ENCODE results near the gene TFCP2. TPM values are rescaled to one million over a fixed set of nuclear protein-coding genes. Genes with fewer than 3 reads are reported as not detected.

TFCP2 gene
- total and polyA plus RNA-seq, 8 donors = 24.1 to 57.6 (median 53.3) TPM

DNA sequence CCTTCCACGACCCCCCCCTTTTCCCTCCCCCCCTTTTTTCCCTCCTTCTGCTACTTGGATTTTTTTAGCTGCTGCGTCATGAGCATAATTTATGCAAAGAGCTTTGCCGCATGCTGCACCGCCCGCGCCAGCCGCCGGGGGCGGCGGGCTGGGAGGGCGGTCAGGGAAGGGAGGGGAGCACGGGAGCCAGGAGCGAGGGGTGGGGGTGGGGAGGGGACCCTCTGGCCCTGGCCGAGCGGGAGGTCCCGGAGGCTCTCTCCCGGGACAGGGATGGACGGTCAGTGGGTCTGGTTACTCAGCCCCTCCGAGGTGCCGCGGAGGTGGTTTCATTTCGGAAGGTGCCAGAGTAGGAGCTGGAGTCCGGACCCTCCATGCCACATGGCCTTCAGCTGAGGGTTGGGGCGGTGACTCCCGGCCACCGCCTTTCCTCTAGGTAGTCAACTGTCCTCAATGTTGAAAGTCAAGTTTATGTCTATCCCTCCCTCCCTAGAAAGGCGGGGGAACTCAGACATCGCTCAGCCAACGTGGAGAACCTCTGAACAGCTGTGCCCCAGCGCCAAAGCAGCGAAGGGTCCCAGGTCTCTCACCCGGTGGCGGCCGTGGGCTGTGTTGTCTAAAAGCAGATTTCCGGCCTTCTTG lies 45.2 kb upstream of the TFCP2 start, which contains the start of gene POU6F1:
Gene POU6F1 (minus strand): TSS at position 95 of the 639 bp plus-strand sequence. CDS start 11,226 bp downstream, outside the sequence.
- no peaks in the 10 kb centered on the region for H3K27me3 ChIP-seq
- DNase-seq (peak; percentile 74 to 94 (median 86)), ATAC-seq (peak; percentile 91)
- intact Hi-C loops (cut with DNase I) = no loop called here
- TF ChIP-seq, protein P1, sequence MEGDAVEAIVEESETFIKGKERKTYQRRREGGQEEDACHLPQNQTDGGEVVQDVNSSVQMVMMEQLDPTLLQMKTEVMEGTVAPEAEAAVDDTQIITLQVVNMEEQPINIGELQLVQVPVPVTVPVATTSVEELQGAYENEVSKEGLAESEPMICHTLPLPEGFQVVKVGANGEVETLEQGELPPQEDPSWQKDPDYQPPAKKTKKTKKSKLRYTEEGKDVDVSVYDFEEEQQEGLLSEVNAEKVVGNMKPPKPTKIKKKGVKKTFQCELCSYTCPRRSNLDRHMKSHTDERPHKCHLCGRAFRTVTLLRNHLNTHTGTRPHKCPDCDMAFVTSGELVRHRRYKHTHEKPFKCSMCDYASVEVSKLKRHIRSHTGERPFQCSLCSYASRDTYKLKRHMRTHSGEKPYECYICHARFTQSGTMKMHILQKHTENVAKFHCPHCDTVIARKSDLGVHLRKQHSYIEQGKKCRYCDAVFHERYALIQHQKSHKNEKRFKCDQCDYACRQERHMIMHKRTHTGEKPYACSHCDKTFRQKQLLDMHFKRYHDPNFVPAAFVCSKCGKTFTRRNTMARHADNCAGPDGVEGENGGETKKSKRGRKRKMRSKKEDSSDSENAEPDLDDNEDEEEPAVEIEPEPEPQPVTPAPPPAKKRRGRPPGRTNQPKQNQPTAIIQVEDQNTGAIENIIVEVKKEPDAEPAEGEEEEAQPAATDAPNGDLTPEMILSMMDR (IDR thresholded peaks at IDR 0.05) = peak; percentile 48 to 70
- H3K9me3 ChIP-seq = no peaks in the 10 kb centered on the region
- peak within 1 kb of the TSS; percentile 71 to 77 for H3K4me3 ChIP-seq
- no peaks in the 10 kb centered on the region for H3K36me3 ChIP-seq
- peaks cover 16 to 21% of the 10 kb centered on the region in 2 donors for H3K4me1 ChIP-seq
- peak within 1 kb of the TSS; percentile 93 to 95 for H3K27ac ChIP-seq

DNA sequence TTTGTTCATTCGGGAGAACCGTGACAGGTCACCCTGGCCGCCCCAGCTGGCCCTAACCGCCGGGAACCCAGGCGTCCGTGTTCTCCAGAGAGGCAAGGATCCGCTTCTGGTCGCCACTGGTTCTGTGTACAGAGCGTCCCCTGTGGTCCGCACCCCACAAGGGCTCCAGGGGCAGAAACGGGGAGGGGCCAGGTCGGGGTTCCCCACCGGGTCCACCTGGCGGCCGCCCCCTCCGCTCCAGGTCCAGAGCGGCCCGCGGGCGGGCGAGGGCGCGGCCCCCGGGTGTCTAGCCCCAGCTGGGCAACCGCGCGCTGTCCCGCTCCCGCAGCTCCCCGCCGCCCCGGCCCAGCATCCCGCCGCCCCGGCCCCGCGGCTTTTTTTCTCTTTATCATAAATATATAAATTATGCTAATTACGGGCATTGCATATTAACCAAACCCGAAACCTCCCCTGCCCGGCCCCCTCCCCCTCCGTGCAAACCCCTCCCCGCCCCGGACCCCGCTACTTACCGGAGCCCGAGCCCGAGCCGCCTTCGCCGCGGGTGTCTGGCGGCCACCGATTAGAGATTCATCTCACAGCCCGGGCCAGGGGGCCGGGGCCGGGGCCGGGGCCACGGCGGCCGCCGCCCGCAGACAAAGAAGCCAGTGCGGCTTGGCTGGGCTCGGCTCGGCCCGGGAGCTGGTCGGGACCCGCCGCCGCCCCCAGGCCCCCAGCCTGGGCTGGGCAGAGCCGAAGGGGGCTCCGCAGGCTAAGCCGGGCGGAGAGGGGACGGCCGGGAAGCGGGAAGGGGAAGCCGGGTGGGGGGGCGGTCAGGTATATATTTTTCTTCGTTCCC lies 44.4 kb upstream of the TFCP2 start:
- ATAC-seq = peak; percentile 50
- intact Hi-C loops (cut with DNase I) = no loop called here
- TF ChIP-seq, protein P1 (IDR thresholded peaks at IDR 0.05) = no peak
- peak overlapping the region; percentile 71 to 77 for H3K4me3 ChIP-seq
- peak overlapping the region; percentile 93 to 95 for H3K27ac ChIP-seq
- DNase-seq = peak; percentile 24 to 92 (median 61)
- peaks cover 16 to 21% of the 10 kb centered on the region in 2 donors for H3K4me1 ChIP-seq
- no peaks in the 10 kb centered on the region for H3K36me3 ChIP-seq
- no peaks in the 10 kb centered on the region for H3K9me3 ChIP-seq
- H3K27me3 ChIP-seq = no peaks in the 10 kb centered on the region

DNA sequence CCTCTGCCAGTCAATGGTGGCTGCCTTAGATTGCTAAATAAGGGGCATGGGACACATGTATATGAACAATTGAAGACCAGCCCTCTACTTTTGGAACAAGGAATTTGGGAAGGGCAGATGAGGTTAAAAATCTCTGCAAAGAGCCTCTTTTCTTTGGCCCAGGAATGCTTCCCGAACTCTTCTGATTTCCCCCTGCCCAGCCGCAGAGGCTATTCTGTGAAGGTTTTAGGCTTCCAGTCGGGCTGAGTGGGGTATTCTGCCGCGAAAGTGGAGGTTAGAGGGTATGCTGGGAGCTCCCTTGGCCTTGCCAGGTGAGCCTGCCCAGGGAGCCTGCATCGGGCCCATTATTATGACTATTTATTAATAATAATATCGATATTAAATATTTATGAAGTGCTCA lies 43.7 kb upstream of the TFCP2 start:
- Histone ChIP-seq H3K4me1 (peaks cover 16 to 21% of the 10 kb centered on the region in 2 donors), H3K27me3 (no peaks in the 10 kb centered on the region), H3K9me3 (no peaks in the 10 kb centered on the region), H3K4me3 (peak overlapping the region; percentile 71 to 77), H3K27ac (peak overlapping the region; percentile 93 to 95), H3K36me3 (no peaks in the 10 kb centered on the region)
- no peak for ATAC-seq
- DNase-seq = no peak
- intact Hi-C loops (cut with DNase I) = no loop called here
- TF ChIP-seq, protein P1 (IDR thresholded peaks at IDR 0.05) = no peak

DNA sequence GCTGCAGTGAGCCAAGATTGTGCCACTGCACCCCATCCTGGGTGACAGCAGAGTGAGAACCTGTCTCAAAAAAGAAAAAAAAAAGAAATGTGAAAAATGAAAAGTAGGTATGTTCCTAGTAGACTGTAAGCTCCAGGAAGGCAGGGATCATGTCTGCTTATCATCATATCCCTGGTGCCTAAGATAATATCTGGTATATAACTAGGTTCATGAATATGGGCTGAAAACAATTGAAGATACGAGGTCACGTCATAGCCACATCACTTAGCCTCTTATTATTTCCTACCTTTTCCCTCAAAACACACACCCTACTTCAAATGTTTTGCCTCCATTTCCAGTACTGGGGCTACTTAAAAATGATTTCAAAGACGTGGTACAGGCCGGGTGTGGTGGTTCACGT lies 42.0 kb upstream of the TFCP2 start:
- H3K36me3 ChIP-seq = no peaks in the 10 kb centered on the region
- intact Hi-C loops (cut with DNase I) = no loop called here
- no peaks in the 10 kb centered on the region for H3K9me3 ChIP-seq
- TF ChIP-seq, protein P1 (IDR thresholded peaks at IDR 0.05) = no peak
- no peak for ATAC-seq
- H3K27ac ChIP-seq = no peak overlapping the region
- H3K4me3 ChIP-seq = no peak overlapping the region
- no peaks in the 10 kb centered on the region for H3K27me3 ChIP-seq
- DNase-seq = no peak
- H3K4me1 ChIP-seq = peaks cover 16 to 21% of the 10 kb centered on the region in 2 donors
